Measurements from ENCODE around the gene NASP. TPM values are rescaled to one million over a fixed set of nuclear protein-coding genes. Genes with fewer than 3 reads are reported as not detected.

NASP gene
- total and polyA plus RNA-seq, 2 donors (not counting 3 experiments of a cell fraction or from before 2014, with no cell fraction given): 101 to 149 TPM

DNA sequence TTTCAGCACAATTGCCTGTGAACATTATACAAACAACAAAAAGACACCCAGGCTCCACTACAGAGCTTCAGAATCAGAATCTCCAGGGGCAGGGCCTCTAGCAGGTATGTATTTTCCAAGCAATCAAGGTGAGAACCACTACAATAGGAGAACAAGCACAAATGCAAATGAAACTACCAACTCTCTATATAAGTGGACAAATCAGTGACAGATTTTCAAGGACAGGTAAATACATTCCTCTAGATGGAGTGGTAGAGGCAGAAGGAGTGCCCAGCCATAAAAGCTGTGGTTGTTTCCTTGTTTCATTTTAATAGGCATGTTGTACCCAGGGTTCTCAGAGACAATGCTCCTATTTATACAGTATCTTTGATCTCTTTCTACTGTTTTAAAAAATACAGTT, 60.1 kb downstream of the NASP start:
- H3K9me3 ChIP-seq (replicated peaks; ENCODE audit: control insufficient read depth, insufficient read depth, low read length): no peaks in the 10 kb centered on the region
- dilution Hi-C loops (cut with MboI; ENCODE audit: extremely low pct_ligation_motif_present, low sequenced_read_pairs): no loop called here
- TF ChIP-seq POLR2AphosphoS5 (IDR thresholded peaks at IDR 0.05; ENCODE audit: insufficient read depth, low read depth, low read length): no peak
- TF ChIP-seq JUN (IDR thresholded peaks at IDR 0.05; ENCODE audit: borderline replicate concordance, insufficient read depth, insufficient read length, low read depth): no peak
- TF ChIP-seq MYC (IDR thresholded peaks at IDR 0.05; ENCODE audit: low read depth, low read length): no peak
- no peak for TF ChIP-seq GATA2 (IDR thresholded peaks at IDR 0.05; ENCODE audit: insufficient read depth, insufficient read length, low read depth, low read length)
- TF ChIP-seq EZH2 (IDR thresholded peaks at IDR 0.05; ENCODE audit: borderline replicate concordance, low read depth, low read length, severe bottlenecking): no peak
- TF ChIP-seq POLR2A (IDR thresholded peaks at IDR 0.05; ENCODE audit: low read depth, low read length): no peak
- no peak for TF ChIP-seq FOS (IDR thresholded peaks at IDR 0.05; ENCODE audit: borderline replicate concordance, insufficient read depth, low read length)
- TF ChIP-seq, protein P1, sequence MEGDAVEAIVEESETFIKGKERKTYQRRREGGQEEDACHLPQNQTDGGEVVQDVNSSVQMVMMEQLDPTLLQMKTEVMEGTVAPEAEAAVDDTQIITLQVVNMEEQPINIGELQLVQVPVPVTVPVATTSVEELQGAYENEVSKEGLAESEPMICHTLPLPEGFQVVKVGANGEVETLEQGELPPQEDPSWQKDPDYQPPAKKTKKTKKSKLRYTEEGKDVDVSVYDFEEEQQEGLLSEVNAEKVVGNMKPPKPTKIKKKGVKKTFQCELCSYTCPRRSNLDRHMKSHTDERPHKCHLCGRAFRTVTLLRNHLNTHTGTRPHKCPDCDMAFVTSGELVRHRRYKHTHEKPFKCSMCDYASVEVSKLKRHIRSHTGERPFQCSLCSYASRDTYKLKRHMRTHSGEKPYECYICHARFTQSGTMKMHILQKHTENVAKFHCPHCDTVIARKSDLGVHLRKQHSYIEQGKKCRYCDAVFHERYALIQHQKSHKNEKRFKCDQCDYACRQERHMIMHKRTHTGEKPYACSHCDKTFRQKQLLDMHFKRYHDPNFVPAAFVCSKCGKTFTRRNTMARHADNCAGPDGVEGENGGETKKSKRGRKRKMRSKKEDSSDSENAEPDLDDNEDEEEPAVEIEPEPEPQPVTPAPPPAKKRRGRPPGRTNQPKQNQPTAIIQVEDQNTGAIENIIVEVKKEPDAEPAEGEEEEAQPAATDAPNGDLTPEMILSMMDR (IDR thresholded peaks at IDR 0.05; ENCODE audit: extremely low read depth in 1 of 2, insufficient read depth in 1 of 2, low read depth in 1 of 2, low read length in 2 of 2): no peak
- TF ChIP-seq, protein P2, sequence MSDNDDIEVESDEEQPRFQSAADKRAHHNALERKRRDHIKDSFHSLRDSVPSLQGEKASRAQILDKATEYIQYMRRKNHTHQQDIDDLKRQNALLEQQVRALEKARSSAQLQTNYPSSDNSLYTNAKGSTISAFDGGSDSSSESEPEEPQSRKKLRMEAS (IDR thresholded peaks at IDR 0.05; ENCODE audit: insufficient read depth, insufficient read length): no peak
- peaks cover 4 to 14% of the 10 kb centered on the region in 2 experiments for H3K36me3 ChIP-seq (ENCODE audit: control insufficient read depth in 2 of 2, extremely low read depth in 1 of 2, insufficient read depth in 2 of 2, low read length in 2 of 2)
- H3K4me3 ChIP-seq (replicated peaks in 1 of 3; ENCODE audit: insufficient read depth in 1 of 3, low read depth in 1 of 3, low read length in 3 of 3): no peak overlapping the region
- intact Hi-C loops (cut with micrococcal nuclease): no loop called here
- H3K79me2 ChIP-seq (ENCODE audit: control insufficient read depth, insufficient read depth, low read length): peaks cover 5% of the 10 kb centered on the region
- no peaks in the 10 kb centered on the region for H3K27me3 ChIP-seq (ENCODE audit: control insufficient read depth in 2 of 2, insufficient read depth in 2 of 2, low read length in 2 of 2)
- no peak overlapping the region for H3K9ac ChIP-seq (replicated peaks; ENCODE audit: extremely low read depth, insufficient read depth, low read length)
- POLR2A ChIA-PET: no interaction called here
- H3K4me2 ChIP-seq (ENCODE audit: insufficient read depth, low read length): no peak overlapping the region
- H4K20me1 ChIP-seq (replicated peaks; ENCODE audit: control insufficient read depth, extremely low read depth, insufficient read depth, low read length): no peaks in the 10 kb centered on the region
- CTCF ChIA-PET: interaction anchor here (0.9 kb wide), 1 partner anchor 15 kb away, joined by 3 read pairs; no protein-coding TSS in a partner anchor
- no peaks in the 10 kb centered on the region for H3K9me1 ChIP-seq (replicated peaks; ENCODE audit: control insufficient read depth, extremely low read depth, insufficient read depth, low read length)
- H2AFZ ChIP-seq (ENCODE audit: low read depth, low read length): no peak overlapping the region
- no peak for FAIRE-seq
- BruUV-seq (replicated peaks): no TSS peak
- DNase-seq (ENCODE audit: low read depth, low spot score): no peak
- H3K27ac ChIP-seq (ENCODE audit: insufficient read depth, low read depth, low read length): no peak overlapping the region
- peaks cover 9% of the 10 kb centered on the region for H3K4me1 ChIP-seq (ENCODE audit: control insufficient read depth, extremely low read depth, insufficient read depth, low read length)

Data from endothelial cell of umbilical vein (primary cell).